Ammon's horn (tissue), 1 donor: ENCODE results near the gene LY6G5C.
"Not testable (repeated sequence)": the region's sequence is repeated elsewhere in the genome, so short reads cannot be mapped to it uniquely, and the experiment has no call there.

Experiments
- DNase-seq: peaks from one replicate; pipeline ENCODE4 v3.0.0-alpha.2; 2016; ENCODE audit warnings: low spot score

Gene LY6G5C

DNA sequence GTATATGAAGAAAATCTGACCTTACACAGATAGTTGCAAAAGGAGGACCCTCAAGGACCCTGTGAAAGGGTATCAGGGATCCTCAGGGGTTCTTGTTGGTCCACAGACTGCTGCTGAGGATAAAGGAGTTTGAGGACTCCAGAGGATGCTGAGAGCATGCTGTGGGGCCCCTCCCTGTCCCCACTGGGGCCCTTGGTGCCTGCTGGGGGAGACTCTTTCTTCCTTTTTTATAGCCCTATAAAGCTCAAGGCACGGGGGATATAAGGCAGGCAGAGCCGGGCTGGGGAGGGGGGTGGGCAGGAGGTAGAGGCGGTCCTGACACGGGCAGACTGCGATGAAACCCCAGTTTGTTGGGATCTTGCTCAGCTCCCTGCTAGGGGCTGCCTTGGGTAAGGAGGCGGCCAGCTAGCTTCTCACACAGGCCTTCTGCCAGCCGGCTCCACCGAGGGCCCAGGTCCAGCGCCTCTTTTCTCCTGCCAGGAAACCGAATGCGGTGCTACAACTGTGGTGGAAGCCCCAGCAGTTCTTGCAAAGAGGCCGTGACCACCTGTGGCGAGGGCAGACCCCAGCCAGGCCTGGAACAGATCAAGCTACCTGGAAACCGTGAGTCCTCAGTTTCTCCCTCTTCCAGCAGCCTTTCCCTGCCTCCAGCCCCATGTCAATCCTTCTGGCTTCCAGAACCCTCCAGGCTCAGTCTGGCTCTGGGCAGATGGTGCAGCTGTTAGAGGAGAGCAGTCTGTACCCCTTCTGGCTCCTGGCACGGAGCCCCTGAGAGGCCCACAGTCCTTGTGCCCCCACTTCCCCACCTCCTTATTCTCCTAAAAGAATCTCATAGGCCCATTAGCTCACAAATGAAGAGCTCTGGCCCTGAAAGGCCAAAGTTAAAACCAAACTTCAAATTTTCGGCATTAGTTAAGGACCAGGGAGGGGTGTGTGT is 34.4 kb upstream of the LY6G5C start, which contains the start of gene LY6G6D:
LY6G6D (plus strand) TSS at position 327 of the 937 bp plus-strand sequence; CDS start at position 335, 8 bp downstream.
- DNase-seq = no peak

DNA sequence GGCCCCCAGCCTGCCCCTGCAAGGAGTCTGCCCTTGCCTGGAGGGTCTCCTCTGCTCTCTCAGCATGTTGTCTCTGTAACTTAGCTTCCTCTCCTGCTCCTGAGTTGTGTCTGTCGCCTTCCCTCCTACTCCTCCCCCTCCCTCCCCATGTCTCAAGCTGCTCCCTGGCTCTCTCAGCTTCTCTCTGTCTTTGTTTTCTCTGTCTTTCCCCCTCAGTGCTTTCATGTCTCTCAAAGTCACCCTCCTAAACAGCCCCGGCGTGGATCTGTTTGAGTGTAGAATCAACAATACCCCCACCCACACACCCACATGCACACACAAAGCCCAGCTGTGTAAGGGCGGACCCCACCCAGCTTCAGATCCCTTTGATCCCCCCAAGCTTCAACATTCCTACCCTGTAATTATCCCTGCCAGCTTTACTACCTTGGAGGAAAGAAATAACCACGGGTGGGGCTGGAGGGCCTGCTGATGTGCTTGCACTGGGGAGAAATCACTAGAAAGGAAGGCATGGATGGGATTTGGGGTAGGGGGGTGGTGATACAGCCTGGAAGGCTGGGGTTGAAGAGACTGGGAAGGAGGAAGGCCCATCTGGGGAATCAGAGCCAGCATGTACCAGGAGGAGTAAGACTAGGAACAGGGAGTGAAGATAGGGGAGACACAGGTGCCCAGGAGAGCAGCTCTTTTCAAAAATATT is 33.3 kb upstream of the LY6G5C start:
- DNase-seq = no peak

DNA sequence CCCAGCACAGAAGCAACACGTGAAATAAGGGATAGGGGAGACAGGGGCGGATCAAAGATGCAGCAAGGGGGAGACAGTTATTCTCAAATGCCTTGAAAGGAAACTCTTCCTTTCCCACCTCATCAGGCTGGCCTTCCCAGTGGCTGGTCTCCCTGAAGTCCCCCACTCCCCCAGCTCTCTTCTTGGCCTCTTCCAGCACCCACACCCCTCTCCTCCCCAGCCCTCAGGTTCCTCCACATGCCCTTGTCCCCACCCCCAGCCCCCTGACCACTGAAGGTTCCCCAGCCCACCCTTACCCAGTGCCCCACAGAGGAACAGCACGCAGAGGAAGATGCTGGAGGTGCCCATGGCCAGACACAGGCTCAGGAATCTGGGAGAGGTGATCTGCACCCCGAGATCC is 32.6 kb upstream of the LY6G5C start:
- DNase-seq = no peak

DNA sequence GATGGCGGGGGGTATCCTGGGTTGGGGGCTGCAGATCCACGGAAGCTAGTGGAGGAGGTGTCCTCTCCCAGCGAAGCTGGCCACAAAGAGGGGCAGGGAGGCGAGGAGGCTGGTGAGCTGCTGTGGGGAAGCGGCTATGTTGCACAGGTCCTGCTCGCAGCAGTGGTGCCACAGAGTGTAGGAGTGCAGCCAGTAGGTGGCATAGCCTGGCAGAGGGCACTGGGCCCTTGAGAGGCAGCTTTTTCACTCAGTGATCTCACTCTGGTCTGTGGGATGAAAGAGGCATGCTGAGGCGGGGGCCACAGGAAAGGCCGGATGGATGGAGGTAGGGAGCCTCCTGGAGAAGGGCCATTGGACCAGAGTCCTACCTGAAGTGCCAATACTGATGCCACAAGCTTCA is 31.4 kb upstream of the LY6G5C start:
- DNase-seq = no peak

DNA sequence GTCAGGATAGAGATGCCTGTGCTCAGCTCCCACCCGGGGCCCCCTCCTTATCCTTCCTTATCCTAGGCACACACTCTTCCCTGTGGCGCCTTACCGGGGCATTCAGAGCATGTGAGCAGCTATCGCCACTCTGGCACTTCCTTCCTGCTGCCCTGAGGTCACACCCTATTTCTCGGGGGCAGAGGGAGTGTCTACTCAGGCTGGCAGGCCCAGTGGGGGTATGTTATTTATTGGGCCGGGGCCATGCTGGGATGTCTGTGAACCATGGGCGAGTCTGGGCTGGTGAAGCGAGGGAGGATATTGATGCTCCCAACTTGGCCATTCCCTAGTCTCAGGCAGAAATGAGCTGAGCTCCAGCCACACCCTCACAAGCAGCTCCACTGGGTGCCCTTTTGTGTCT is 30.4 kb upstream of the LY6G5C start:
- no peak for DNase-seq

DNA sequence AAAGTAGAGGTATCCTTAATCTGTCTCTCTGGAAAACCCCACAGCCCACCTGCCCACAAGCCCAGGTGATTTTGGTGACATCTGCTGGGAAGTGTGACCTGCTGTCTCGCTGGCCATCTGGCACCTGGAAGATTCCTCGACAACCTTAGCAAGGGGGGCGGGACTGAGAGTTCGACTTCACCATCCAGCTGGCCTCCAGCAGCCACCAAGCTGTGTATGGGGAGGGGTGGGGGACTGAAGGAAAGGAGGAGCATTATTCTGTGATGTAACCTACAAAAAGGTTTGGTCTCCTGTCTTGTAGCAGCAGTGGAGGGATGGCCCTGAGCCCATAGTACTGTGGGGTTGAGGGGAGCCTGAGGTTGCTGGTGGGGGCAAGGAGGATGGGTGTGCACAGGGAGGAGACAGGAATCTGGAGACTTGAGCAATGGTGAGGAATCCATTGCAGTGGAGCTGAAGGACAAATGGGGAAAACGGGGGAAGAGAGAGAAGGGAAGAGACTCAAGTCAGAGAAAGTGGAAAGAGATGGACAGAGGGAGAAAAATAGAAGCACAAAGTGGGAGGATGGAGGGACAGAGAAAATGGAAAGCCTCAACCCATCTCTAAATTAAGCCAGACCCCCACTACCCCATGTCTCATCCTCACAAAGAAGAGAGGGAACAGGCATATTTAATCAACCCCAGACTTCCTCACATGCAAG is 29.8 kb upstream of the LY6G5C start:
- no peak for DNase-seq

DNA sequence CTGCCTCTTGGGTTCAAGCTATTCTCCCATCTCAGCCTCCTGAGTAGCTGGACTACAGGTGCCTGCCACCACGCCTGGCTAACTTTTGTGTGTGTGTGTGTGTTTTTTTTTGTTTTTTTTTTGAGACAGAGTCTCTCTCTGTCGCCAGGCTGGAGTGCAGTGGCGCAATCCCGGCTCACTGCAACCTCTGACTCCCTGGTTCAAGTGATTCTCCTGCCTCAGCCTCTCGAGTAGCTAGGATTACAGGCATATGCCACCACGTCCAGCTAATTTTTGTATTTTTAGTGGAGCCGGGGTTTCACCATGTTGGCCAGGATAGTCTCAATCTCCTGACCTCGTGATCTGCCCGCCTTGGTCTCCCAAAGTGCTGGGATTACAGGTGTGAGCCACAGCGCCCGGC is 28.3 kb upstream of the LY6G5C start:
- DNase-seq = not testable (repeated sequence)

DNA sequence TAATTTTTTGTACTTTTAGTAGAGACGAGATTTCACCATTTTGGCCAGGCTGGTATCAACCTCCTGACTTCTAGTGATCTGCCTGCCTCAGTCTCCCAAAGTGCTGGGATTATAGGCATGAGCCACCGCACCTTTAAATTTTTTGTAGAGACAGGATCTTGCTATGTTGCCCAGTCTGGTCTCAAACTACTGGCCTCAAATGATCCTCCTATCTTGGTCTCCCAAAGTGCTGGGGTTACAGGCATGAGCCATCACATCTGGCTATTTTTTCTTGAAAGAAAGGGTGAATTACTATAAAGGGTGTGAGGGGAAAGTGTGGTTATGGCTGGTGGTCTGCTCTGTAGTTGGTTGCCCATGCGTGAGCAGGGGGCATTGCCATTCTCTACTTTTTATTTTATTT is 27.4 kb upstream of the LY6G5C start:
- no peak for DNase-seq

DNA sequence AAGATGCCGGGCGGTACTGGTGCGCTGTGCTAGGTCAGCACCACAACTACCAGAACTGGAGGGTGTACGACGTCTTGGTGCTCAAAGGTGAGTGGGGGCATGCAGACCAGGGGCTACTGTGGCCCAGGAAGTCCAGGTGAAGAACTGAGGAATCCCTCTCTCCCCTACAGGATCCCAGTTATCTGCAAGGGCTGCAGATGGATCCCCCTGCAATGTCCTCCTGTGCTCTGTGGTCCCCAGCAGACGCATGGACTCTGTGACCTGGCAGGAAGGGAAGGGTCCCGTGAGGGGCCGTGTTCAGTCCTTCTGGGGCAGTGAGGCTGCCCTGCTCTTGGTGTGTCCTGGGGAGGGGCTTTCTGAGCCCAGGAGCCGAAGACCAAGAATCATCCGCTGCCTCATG is 26.8 kb upstream of the LY6G5C start:
- DNase-seq = no peak

DNA sequence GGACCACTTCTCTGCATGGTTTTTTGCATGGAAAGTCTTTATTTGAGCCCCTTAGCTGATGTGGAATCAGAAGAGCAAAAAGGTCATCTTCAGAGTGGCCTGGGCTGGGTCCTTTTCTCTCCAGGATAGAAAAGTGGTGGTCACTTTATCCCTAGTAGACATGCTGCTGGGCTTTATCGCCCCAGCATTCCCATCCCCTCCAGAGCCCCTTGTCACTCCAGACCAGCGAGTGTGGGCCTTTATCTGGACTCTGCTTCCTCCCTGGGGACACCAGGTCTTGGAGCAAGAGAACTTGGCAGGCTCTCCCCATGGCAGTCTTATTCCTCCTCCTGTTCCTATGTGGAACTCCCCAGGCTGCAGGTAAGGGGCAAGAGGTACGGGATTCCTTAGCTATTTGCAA is 25.7 kb upstream of the LY6G5C start, which contains the start of gene LY6G6F:
LY6G6F (plus strand) TSS at position 268 of the 400 bp plus-strand sequence; CDS start at position 309, 41 bp downstream.
- DNase-seq = no peak

DNA sequence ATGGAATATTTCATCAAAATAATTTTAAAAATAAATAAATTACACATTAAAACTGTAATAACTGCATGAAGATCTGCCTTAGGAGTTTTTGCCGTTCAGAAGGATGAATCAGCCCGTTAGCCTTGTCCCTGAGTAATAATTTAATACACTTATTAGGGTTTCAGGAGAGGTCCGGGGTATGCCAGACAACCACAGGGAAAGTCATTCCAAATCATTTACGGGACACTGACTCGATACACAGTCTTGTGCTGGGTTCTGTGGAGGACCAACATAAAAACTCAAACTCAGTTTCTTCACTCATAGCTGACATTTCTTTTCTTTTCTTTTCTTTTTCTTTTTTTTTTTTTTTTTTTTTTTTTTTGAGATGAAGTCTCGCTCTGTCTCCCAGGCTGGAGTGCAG is 25.1 kb upstream of the LY6G5C start:
- no peak for DNase-seq

DNA sequence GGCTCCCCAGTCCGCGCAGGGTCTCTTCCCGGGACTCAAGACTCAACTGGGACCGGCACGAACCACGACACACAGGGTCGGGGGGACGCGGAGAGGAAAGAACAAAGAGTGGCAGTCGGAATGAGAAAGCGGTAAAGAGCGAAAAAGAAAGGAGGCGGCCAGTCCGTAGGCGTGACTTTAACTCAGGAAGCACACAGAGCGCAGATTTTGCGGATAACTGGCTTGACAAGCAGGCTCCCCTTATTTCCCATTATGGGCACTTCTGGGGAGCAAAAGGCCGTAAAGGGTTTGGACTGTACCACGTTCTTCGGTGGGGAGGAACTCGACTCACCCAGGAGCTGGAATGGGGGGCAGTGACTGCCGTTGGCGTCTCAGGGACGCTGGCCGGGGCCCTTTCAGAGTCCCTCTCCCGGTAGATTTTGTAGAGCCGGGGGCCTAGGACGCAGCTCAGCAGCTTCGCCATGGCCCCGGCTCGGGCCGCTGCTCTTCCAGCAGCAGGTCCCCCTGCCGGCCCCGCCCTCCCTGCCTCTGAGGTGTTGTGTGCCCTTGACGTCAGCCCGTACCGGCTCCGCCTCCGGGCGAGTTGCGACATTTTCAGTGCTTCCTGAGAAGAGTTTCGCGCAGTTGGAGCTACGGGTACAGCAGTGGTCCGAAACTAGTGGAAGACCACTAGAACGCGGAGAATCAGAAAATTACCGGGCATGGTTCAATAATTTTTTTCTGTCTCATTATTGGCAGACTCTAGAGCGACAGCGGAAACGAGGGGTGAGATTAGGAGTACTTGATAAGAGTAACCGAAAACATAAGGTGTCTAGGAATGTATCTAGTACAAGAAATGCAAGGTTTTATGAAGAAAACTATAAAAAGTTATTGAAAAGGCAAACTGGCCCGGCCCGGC is 22.2 kb upstream of the LY6G5C start, which contains the start of gene ABHD16A:
ABHD16A (minus strand) TSS at position 506 of the 898 bp plus-strand sequence; CDS start at position 463, 43 bp downstream.
- peak; percentile 99 for DNase-seq

DNA sequence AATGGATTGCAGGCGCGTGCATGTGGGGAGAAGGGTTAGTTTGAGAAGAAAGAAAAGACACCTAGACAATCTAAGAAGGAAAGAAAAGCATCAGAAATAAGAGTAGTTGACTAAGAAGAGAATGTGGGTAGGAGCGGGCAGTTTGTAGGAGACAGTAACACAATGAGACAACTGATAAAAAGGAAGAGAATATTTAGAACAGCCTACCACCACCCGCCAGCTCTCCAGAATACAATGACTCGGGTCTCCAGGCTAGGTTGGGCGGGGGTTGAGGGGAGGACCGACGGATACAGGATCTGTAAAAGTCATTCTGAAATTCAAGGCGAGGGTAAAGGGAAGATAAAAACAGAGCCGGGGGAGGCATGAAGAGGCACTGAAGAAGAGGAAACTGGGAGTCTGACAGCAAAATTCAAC is 21.5 kb upstream of the LY6G5C start:
- no peak for DNase-seq

DNA sequence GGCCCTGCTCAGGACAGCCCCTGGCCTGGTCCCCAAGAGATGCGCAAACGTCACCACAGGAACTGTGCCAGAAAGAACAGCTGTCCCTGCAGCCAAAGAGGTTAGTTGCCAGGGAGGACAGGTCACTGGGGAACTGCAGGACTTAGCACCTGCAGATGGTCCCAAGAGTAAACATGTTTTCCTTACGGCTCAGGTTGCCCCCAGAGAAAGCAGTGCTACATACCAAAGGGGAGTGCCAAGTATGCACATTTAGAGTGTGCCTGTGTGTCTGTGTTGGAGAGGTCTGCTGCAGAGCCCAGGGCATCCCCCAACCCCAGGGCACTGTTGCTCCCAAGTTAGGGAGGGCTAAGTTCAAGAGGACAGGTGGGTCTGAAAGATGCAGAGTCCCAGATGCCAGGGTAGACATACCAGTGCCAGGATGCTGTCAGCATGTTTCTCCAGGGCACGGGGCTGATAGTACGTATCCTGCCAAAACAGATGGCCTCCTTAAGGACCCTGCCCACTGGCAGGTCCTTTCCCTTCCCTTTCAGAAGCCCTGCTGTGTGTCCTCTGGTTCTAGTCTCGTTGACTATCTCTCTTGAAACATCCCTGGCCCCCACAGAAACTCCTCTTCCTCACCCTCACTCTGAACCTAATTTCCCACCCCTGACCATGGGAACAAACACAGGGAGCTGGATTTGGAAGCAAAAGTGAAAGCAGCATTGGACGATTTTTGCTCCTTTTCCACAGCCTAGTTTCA is 21.0 kb upstream of the LY6G5C start:
- no peak for DNase-seq

DNA sequence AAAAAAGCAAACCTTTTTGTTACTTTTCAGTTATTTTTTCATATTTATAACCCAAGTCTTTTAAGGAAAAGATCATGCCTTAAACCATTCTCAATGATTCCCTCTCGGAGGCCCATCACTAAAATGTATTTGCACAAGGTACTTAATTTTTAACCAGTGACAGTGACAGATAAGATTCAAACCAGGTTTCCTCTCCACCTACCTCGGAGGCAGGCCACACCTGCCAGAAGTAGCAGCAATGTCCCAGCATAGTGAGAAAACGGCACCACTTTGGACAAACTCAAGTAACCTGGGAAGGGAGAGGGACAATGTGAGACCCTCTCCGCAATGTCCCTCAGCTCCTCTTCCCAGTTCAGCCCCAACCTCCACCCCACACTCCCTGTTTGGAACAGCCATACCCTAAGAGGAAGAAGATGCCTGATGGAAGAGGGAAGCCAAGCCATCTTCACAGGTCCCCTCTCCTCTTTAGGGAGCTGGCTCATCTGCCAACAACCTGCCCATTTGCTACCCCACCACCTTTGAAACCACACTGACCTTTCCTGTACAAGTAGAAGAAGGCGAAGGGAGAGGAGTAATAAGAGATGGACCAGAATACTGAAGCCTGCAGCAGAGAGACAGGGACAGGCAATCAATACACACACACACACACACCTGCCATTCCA is 20.0 kb upstream of the LY6G5C start:
- no peak for DNase-seq

DNA sequence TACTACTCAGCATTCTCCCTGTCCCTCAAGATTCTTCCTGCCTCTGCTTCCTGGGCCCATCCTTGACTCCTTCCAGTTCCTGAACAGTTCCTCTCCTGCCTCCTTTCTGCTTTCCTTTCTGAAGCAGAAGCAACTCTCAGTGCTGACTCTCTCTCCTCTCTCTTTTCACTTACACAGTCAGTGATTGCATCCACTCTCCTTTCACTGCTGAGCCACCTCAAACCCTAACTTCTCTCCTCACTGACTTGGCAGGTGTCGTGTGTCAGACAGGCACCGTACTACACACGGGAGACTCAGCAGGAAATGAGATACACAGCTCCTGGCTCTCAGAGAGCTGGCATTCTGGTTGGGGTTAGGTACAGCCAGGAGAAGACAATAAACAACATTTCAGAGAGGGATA is 16.7 kb upstream of the LY6G5C start:
- DNase-seq = no peak

DNA sequence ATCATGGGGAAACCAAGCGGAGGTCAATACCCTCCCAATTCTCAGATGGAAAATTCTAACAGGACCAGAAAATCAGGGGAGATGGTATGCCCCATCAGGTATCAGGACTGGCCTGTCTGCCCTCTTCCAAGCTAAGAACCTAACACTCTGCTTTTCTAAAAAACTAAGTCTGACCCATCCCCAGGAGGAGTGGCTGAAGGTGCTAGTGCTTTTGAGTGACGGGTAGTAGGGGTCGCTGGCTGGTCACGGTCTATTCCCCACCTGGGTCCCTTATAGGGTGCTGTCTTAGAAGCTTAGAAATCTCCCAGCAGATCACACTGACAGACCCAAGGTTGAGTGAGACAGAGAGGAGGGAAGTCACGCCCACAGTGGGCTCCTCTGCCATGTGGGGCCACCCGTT is 12.7 kb upstream of the LY6G5C start:
- no peak for DNase-seq

DNA sequence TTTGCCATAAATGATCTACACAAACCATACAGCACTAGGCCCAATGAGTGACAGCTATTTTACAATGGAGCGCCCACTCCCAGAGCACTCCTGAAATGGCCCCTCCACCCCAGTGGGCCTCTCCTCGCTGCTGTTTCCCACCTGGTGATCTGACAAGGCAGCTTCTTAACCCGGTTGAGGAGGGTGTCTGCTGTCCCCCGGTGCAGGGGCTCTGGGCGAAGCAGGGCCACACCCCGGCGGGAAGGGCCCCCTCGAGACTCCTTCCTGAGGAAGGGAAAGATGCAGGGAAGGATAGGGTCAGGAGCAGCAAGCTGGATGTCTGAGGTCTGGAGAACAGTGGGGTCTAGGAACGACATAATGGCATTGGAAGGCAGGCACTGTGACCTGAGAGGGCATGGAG is 12.0 kb upstream of the LY6G5C start:
- DNase-seq = no peak

DNA sequence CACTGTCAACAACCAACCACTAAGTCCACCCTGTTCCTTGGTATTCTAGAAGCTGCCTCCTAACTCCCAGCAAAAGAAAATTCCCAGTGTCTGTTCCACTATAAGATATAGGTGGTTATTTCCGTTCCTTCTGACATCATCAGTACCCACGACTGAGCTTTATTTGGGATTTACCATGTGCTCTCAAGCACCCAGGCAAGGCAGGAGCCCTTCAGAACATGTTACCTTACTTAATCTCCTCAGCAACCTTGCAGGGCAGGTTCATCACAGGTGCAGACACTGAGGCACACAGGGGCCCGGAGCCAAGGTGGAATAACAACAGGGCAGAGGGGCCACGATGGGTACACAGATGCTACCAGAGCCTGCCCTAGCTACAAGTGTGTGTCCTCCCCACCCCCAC is 11.5 kb upstream of the LY6G5C start:
- no peak for DNase-seq

DNA sequence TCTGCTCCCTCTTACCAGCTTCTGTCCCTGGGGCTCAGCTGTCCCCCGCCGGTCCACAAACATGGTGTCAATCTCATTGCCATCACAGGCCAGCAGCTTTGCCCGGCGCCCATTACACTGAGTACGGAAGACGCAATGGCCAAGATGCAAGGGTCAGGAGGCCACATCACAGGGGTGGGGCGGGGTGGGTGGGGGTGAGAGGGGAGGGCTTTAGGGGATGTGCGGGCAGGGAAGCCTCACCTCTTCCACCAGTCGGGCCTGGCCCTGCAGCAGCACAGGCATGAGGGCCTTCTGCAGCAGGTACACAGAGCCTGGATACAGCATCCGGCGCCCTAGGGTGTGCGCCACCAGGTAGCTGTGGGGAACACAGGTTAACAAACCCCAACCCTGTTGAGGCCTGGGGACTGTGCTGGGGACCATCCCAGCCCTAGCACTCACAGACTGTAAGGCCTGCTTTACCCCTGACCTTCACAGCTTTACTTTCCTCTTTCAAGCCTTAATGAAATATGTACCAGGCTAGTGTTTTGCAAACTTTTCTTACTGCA is 10.8 kb upstream of the LY6G5C start:
- DNase-seq = no peak
